H1 (cell line): Measurements from ENCODE around the gene CLPTM1L. TPM values are rescaled to one million over a fixed set of nuclear protein-coding genes. Genes with fewer than 3 reads are reported as not detected.

Source experiments
- CTCF ChIA-PET: fragments of 300-600 bp; sonication (Branson Sonifier 250); formaldehyde crosslinking; loops from one replicate; lab custom pipeline; 2021; ENCODE audit not compliant: partially characterized antibody; lab: Charles Lee
- POLR2A ChIA-PET: fragments of 300-600 bp; sonication (Branson Sonifier 250); formaldehyde crosslinking; loops from one replicate; lab custom pipeline; 2021; ENCODE audit warnings: inconsistent platforms; ENCODE audit not compliant: partially characterized antibody; lab: Charles Lee
- DNase-seq, 2 experiments: peaks; one replicate each; pipeline versions ENCODE4 v3.0.0 to v3.0.0-alpha.2; 2010 to 2022; ENCODE audit warnings: low spot score in 2 of 2, low read depth in 1 of 2, mixed read lengths in 1 of 2
- FAIRE-seq: peaks from 2 replicates; lab custom pipeline; 2011; peaks lifted over from hg19 to GRCh38; lab: Jason Lieb, UNC
- H2AFZ ChIP-seq: 2 replicates; pipeline ENCODE4 v1.8.1; 2012; ENCODE audit warnings: low read length, inconsistent platforms
- H2AK5ac ChIP-seq: 2 replicates; pipeline ENCODE4 v1.6.1; 2013; ENCODE audit warnings: low read depth, low read length
- H2BK120ac ChIP-seq: replicated peaks from 2 replicates; pipeline ENCODE3; 2013; ENCODE audit warnings: low read depth, low read length, inconsistent platforms
- H2BK12ac ChIP-seq: 2 replicates; pipeline ENCODE4 v1.6.1; 2013; ENCODE audit warnings: low read depth, low read length
- H2BK15ac ChIP-seq: 2 replicates; pipeline ENCODE4 v1.6.1; 2013; ENCODE audit warnings: low read length
- H2BK20ac ChIP-seq: 2 replicates; pipeline ENCODE4 v1.6.1; 2013; ENCODE audit warnings: low read length
- H2BK5ac ChIP-seq: 2 replicates; pipeline ENCODE4 v1.6.1; 2013; ENCODE audit warnings: low read depth, low read length
- H3K14ac ChIP-seq: 2 replicates; pipeline ENCODE4 v1.6.1; 2013; ENCODE audit warnings: inconsistent platforms; ENCODE audit not compliant: insufficient read length
- H3K18ac ChIP-seq: 2 replicates; pipeline ENCODE4 v1.6.1; 2013; ENCODE audit warnings: low read length; ENCODE audit errors: extremely low read depth
- H3K23ac ChIP-seq: 2 replicates; pipeline ENCODE4 v1.6.1; 2013; ENCODE audit warnings: inconsistent platforms; ENCODE audit not compliant: insufficient read length
- H3K23me2 ChIP-seq: 2 replicates; pipeline ENCODE4 v1.6.1; 2013; ENCODE audit warnings: low read depth, low read length
- H3K27ac ChIP-seq: 2 replicates; pipeline ENCODE4 v1.6.1; 2011; ENCODE audit warnings: low read depth, low read length, inconsistent platforms
- H3K27me3 ChIP-seq, 4 experiments: replicated peaks in 1 of 4; 1 replicate in 1 of 4; 2 replicates in 3 of 4; pipeline versions ENCODE4 v1.6.1 to v1.8.1; 2011 to 2013; ENCODE audit warnings: low read length in 3 of 4, mild to moderate bottlenecking in 3 of 4, inconsistent platforms in 2 of 4, mixed read lengths in 2 of 4, moderate library complexity in 1 of 4; ENCODE audit not compliant: control insufficient read depth in 3 of 4, insufficient read depth in 3 of 4; ENCODE audit errors: extremely low read depth in 1 of 4
- H3K36me3 ChIP-seq, 4 experiments: 2 replicates each; pipeline versions ENCODE4 v1.6.1 to v1.8.1; 2011 to 2013; ENCODE audit warnings: mild to moderate bottlenecking in 4 of 4, low read length in 3 of 4, moderate library complexity in 2 of 4, control low read depth in 1 of 4, inconsistent platforms in 1 of 4; ENCODE audit not compliant: insufficient read depth in 4 of 4, control insufficient read depth in 2 of 4
- H3K4ac ChIP-seq: replicated peaks from 2 replicates; pipeline ENCODE3; 2013; ENCODE audit warnings: low read length, low read depth, mixed read lengths, inconsistent platforms; ENCODE audit not compliant: insufficient read length
- H3K4me1 ChIP-seq, 4 experiments: replicated peaks in 1 of 4; 1 replicate in 1 of 4; 2 replicates in 3 of 4; pipeline versions ENCODE4 v1.6.1 to v1.8.1; 2011 to 2013; ENCODE audit warnings: low read length in 3 of 4, inconsistent platforms in 2 of 4, mixed read lengths in 1 of 4; ENCODE audit not compliant: insufficient read depth in 4 of 4, control insufficient read depth in 3 of 4
- H3K4me2 ChIP-seq, 2 experiments: 2 replicates each; pipeline versions ENCODE4 v1.6.1 to v1.8.1; 2011 to 2013; ENCODE audit warnings: low read depth in 2 of 2, low read length in 2 of 2, control low read depth in 1 of 2, inconsistent platforms in 1 of 2, mild to moderate bottlenecking in 1 of 2; ENCODE audit not compliant: insufficient read depth in 1 of 2
- H3K4me3 ChIP-seq, 4 experiments: fragments of 200-600, 300-600 bp in 1 of 4; sonication (generic), shearing (Covaris generic), sonication (Bioruptor Twin) in 1 of 4; 2 replicates each; pipeline versions ENCODE4 v1.5.1 to v1.8.1; 2011 to 2016; ENCODE audit warnings: low read length in 4 of 4, low read depth in 3 of 4, control low read depth in 2 of 4, inconsistent platforms in 2 of 4, mild to moderate bottlenecking in 2 of 4, mixed read lengths in 1 of 4, moderate library complexity in 1 of 4; ENCODE audit not compliant: insufficient read depth in 2 of 4; ENCODE audit errors: extremely low read depth in 1 of 4
- H3K56ac ChIP-seq: replicated peaks from 2 replicates; pipeline ENCODE3; 2013; ENCODE audit warnings: low read depth, mild to moderate bottlenecking, mixed read lengths, low read length, inconsistent platforms; ENCODE audit not compliant: insufficient read length
- H3K79me1 ChIP-seq: 2 replicates; pipeline ENCODE4 v1.6.1; 2013; ENCODE audit warnings: low read depth, low read length, control low read depth
- H3K79me2 ChIP-seq, 2 experiments: 2 replicates each; pipeline versions ENCODE4 v1.6.1 to v1.8.1; 2012 to 2013; ENCODE audit warnings: low read length in 2 of 2, mild to moderate bottlenecking in 2 of 2, inconsistent platforms in 1 of 2; ENCODE audit not compliant: insufficient read depth in 2 of 2, control insufficient read depth in 1 of 2
- H3K9ac ChIP-seq, 4 experiments: replicated peaks in 1 of 4; 1 replicate in 1 of 4; 2 replicates in 3 of 4; pipeline versions ENCODE4 v1.6.1 to v1.8.1; 2011 to 2013; ENCODE audit warnings: low read depth in 3 of 4, low read length in 3 of 4, control low read depth in 2 of 4, mild to moderate bottlenecking in 2 of 4, moderate library complexity in 2 of 4, inconsistent platforms in 1 of 4; ENCODE audit errors: extremely low read depth in 1 of 4
- H3K9me3 ChIP-seq, 2 experiments: 2 replicates each; pipeline versions ENCODE4 v1.6.1 to v1.8.1; 2012 to 2013; ENCODE audit warnings: mild to moderate bottlenecking in 2 of 2, moderate library complexity in 2 of 2, control low read depth in 1 of 2, inconsistent platforms in 1 of 2, low read depth in 1 of 2, low read length in 1 of 2, mixed read lengths in 1 of 2; ENCODE audit not compliant: insufficient read depth in 2 of 2
- H4K20me1 ChIP-seq, 2 experiments: replicated peaks in 1 of 2; 2 replicates each; pipeline versions ENCODE3 to v1.8.1; 2011 to 2013; ENCODE audit warnings: inconsistent platforms in 2 of 2, low read length in 2 of 2, mild to moderate bottlenecking in 1 of 2; ENCODE audit not compliant: insufficient read depth in 2 of 2, control insufficient read depth in 1 of 2
- H4K5ac ChIP-seq: 2 replicates; pipeline ENCODE4 v1.6.1; 2013; ENCODE audit warnings: low read length, low read depth, mixed read lengths, inconsistent platforms; ENCODE audit not compliant: insufficient read length
- H4K8ac ChIP-seq: 2 replicates; pipeline ENCODE4 v1.8.0; 2013; ENCODE audit warnings: mild to moderate bottlenecking, moderate library complexity, low read length, inconsistent platforms; ENCODE audit not compliant: insufficient read depth; ENCODE audit errors: extremely low read depth
- H4K91ac ChIP-seq: replicated peaks from 2 replicates; pipeline ENCODE3; 2013; ENCODE audit warnings: low read length, mixed read lengths, inconsistent platforms; ENCODE audit not compliant: insufficient read length
- HDAC6 ChIP-seq: IDR thresholded peaks from one replicate; pipeline ENCODE4 v1.7.1; 2012; ENCODE audit warnings: low read depth, mild to moderate bottlenecking, inconsistent platforms, low read length, moderate library complexity
- YY1 ChIP-seq: IDR thresholded peaks from 2 replicates; pipeline ENCODE4 v1.6.1; 2011; ENCODE audit warnings: low read depth, mild to moderate bottlenecking, low read length
- WGBS, 2 experiments: shearing (Covaris generic) in 1 of 2; methylation state at CpG; one replicate each; pipeline versions ENCODE4 v1.1.6 to v1.1.7; 2013 to 2015; ENCODE audit warnings: low lambda C conversion rate in 2 of 2, mixed read lengths in 2 of 2, inconsistent platforms in 1 of 2, low coverage in 1 of 2, missing lambda C conversion rate in 1 of 2; ENCODE audit not compliant: insufficient replicate concordance in 2 of 2, insufficient coverage in 1 of 2, insufficient read length in 1 of 2; ENCODE audit errors: extremely low coverage in 1 of 2, missing lambda C conversion rate in 1 of 2; 5-methylcytosine and 5-hydroxymethylcytosine counted together
- polyA plus RNA-seq, 7 experiments: library from polyadenylated mRNA; depleted of rRNA in 3 of 7; stranded (reverse) in 5 of 7; unstranded in 2 of 7; fragments of >200 nt in 5 of 7; fragments of 200-250 nt in 2 of 7; gene quantifications; 1 replicate in 5 of 7; 2 replicates in 1 of 7; 4 replicates in 1 of 7; pipeline versions ENCODE4 v1.2.1 to v1.2.3, GENCODE V29; 2011 to 2013; ENCODE audit warnings: missing spikeins in 2 of 7, mixed read lengths in 2 of 7
- total RNA-seq: library from RNA; stranded (reverse); fragmentation: NEBNext Ultra II Directional; extraction: Animal tissue kit (Norgen Biotek cat#: 25700); gene quantifications from 2 replicates; pipeline ENCODE4 v1.2.1, GENCODE V29; 2021
- TF ChIP-seq, protein P1 (sequence below): IDR thresholded peaks from 2 replicates; pipeline ENCODE4 v1.6.1; 2012; ENCODE audit warnings: inconsistent platforms

CLPTM1L gene
- total and polyA plus RNA-seq, 2 of the 8 experiments (the other 6 are each of a cell fraction or from before 2014, with no cell fraction given): 102 to 119 TPM

DNA sequence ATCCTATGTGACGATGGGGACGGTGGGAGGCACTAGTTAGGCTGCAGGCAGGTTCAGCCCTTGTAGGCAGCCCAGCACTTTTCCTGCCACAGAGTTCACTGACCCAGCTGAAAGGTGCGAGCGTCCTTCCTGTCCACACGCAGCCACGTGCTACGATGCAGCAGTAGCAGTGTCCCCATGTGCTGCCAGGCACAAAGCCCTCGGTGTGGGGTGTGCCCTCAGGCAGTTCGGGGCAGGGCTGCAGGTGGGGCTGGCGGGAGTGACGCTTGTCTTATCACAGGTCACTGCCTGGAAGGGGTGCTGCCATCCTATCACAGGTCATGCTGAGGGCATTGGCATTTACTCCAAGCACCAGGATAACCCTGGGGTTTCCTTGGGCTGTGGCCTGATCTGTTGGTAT, 46.8 kb upstream of the CLPTM1L start:
- H4K8ac ChIP-seq: no peak overlapping the region; the same call in 1 of the 2 replicates

More for the DNA sequence above, 46.8 kb upstream of the CLPTM1L start:
- peaks cover 5 to 7% of the 10 kb centered on the region in 2 experiments for H4K20me1 ChIP-seq
- H3K4ac ChIP-seq: no peak overlapping the region
- H2BK120ac ChIP-seq: no peak overlapping the region
- H3K14ac ChIP-seq: no peak overlapping the region
- WGBS, 2 experiments: 85% methylated on average over 11 of the region's 11 CpGs; no CpG with 5 or more reads in 1 of the 2 experiments
- no peak overlapping the region for H3K56ac ChIP-seq
- H2BK15ac ChIP-seq: no peak overlapping the region
- peaks cover 9% of the 10 kb centered on the region; the same call in 1 of the 2 replicates for H3K23me2 ChIP-seq
- CTCF ChIA-PET: interaction anchor here (0.8 kb wide), 1 partner anchor 12 kb away, joined by 3 read pairs; no protein-coding TSS in a partner anchor
- no peaks in the 10 kb centered on the region for H3K79me1 ChIP-seq
- peaks cover 0 to 5% (median under 1%) of the 10 kb centered on the region in 4 experiments; a peak in 5 of 7 replicates for H3K4me1 ChIP-seq
- no peaks in the 10 kb centered on the region for H3K9me3 ChIP-seq
- H3K4me3 ChIP-seq: no peak overlapping the region
- H2AFZ ChIP-seq: no peak overlapping the region
- TF ChIP-seq HDAC6 (no peak), YY1 (no peak)
- TF ChIP-seq, protein P1, sequence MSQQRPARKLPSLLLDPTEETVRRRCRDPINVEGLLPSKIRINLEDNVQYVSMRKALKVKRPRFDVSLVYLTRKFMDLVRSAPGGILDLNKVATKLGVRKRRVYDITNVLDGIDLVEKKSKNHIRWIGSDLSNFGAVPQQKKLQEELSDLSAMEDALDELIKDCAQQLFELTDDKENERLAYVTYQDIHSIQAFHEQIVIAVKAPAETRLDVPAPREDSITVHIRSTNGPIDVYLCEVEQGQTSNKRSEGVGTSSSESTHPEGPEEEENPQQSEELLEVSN: no peak
- TF ChIP-seq, all 59 proteins: peak for 0
- POLR2A ChIA-PET: no interaction called here
- H3K36me3 ChIP-seq: no peaks in the 10 kb centered on the region
- no peak overlapping the region for H3K4me2 ChIP-seq
- H3K27ac ChIP-seq: no peak overlapping the region
- no peak overlapping the region for H3K23ac ChIP-seq
- H3K27me3 ChIP-seq: peaks cover 6 to 22% (median 15%) of the 10 kb centered on the region in 4 experiments
- no peak overlapping the region for H3K18ac ChIP-seq
- H3K9ac ChIP-seq: no peak overlapping the region
- H3K79me2 ChIP-seq: no peaks in the 10 kb centered on the region
- H2BK5ac ChIP-seq: no peak overlapping the region
- H4K91ac ChIP-seq: no peak overlapping the region
- no peak for DNase-seq
- FAIRE-seq: no peak
- H2AK5ac ChIP-seq: no peak overlapping the region
- H4K5ac ChIP-seq: no peak overlapping the region
- no peak overlapping the region for H2BK20ac ChIP-seq
- H2BK12ac ChIP-seq: no peak overlapping the region
